GM18499 (cell line): ENCODE results near the gene NDST4.

Experiments used
- ATAC-seq: cut with Tn5 transposase; IDR thresholded peaks from one replicate; pipeline ENCODE4 v1.9.1; 2021; ENCODE audit warnings: moderate number of reproducible peaks; ENCODE audit not compliant: insufficient read depth, unreplicated experiment

NDST4 gene

GRCh38 chr4:114921191-114921590 lies 192.2 kb downstream of the NDST4 start:
- no peak for ATAC-seq

- no peak for ATAC-seq
Observed at GRCh38 chr4:114911111-114911510, 202.3 kb downstream of the NDST4 start.

GRCh38 chr4:114907568-114907967 lies 205.9 kb downstream of the NDST4 start:
- no peak for ATAC-seq

DNA sequence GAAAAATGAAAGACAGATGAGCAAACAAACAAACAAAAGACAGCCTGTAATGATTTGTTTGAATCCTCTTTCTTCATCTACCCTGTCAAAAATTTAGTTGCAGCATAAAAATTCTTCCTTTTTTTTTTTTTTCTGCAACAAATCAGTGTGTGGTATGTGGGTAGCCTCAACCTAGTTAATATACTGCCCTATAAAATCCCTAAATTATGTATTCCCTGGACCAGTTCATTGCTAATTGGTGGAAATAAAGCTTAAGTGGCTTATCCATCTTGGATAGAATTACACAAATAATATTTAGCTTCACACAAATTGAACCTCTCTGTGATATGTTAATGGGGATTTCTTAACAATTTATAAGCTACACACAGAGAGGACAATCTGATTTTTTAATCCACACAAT lies 208.4 kb downstream of the NDST4 start:
- no peak for ATAC-seq

- no peak for ATAC-seq
Observed at GRCh38 chr4:114900934-114901333, 212.5 kb downstream of the NDST4 start.

GRCh38 chr4:114890773-114891172 lies 222.6 kb downstream of the NDST4 start:
- ATAC-seq: no peak

DNA sequence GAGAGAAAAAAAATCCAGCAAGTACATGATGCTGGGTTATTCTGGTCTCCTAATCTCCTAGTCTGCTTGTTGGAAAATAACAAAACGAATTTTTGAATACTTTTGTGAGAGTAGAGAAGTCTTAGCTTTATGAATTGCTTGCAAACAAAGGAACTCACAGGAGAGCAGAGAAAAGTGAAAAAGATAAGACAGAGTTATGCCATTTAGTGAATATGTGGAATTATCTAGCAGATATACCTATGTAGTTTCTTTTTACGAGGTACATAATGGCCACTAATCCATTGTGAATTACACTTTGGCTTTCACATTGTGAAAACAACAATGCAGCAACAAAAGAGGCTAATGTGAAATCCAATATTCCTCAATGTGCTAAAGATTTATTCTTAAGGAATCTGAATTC lies 226.7 kb downstream of the NDST4 start:
- ATAC-seq: no peak

DNA sequence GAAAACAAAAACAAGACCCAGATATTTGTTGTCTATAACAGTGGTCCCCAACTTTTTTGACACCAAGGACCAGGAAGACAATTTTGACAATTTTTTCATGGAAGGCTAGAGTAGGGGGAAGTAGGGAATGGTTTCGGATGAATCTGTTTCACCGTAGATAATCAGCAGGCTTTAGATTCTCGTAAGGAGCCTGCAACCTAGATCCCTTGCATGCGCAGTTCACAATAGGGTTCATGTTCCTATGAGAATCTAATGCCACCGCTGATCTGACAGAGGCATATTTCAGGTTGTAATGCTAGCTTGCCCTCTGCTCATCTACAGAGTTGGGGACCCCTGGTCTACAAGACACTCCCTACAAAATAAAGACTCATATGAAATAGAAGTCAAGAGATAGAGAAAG lies 229.8 kb downstream of the NDST4 start:
- no peak for ATAC-seq

DNA sequence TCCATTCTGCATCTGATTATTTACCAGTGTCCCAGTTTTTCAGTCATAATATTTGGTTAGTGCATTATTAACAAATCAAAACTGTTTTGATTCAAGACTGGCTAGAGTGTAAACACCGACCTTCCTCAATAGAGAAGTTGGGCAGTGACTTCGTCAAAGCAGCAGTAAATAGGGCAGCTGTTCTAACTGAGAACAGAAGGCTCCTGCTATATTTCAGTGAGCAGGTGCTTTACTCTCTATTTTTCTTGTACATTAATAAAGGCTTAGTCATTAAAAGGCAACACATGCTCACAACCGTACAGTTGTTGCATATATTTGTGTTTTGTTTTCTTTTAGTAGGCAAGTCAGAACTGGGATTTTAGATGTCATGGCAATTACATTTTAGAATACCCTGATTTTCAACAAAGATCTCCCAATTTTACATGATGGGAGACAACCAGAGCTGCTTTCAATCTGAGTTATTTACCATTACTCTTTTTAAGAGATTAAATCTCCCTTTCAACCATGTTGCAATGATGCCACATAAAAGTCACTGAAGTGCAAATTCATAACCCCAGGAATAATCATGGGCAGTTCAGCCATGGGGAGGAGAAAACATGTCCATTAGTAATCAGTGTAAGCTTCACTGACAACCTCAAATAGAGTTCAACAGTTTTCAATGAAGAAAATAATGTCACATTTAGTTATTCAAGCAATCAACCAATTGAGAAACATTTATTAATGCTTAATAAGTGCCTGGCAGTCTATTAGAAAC lies 233.3 kb downstream of the NDST4 start:
- no peak for ATAC-seq

- no peak for ATAC-seq
Observed at GRCh38 chr4:114875630-114876029, 237.8 kb downstream of the NDST4 start.

DNA sequence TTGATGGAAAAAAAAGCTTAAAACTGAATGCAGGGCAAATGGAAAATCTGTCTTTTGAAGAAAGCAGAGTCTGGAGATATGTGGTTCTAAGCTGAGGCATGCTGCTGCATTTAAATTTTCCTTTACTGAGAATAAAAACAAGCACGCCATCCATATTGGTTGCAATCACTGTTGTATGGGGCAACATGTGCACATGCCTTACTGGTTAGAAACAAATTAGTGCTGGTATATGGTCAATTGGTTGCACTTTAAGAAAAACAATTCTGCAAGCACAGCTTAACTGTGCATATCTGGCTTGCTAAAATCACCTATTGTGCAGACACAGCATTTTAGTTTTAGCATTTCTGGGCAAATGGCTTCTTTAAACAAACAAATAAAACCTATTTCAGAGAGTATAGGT lies 239.1 kb downstream of the NDST4 start:
- no peak for ATAC-seq

DNA sequence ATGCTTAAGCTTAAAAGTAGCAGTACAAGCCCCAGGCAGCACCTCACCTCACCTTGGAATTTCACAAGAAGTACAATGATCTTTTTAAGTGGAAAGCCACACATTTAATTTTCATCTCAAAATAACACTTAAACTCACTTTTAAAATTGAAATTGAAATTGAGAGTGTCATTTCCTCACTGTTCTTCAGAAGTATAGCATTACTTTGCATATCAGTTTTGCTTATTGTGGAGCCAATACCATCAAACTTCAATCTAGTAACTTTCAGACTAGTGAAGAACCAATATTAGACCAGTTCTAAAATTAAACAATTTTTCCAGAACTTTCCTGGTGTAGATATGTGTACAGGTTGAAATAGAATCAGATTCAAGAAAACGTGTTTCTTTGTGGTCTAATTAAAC lies 242.4 kb downstream of the NDST4 start:
- ATAC-seq: peak; percentile 34

DNA sequence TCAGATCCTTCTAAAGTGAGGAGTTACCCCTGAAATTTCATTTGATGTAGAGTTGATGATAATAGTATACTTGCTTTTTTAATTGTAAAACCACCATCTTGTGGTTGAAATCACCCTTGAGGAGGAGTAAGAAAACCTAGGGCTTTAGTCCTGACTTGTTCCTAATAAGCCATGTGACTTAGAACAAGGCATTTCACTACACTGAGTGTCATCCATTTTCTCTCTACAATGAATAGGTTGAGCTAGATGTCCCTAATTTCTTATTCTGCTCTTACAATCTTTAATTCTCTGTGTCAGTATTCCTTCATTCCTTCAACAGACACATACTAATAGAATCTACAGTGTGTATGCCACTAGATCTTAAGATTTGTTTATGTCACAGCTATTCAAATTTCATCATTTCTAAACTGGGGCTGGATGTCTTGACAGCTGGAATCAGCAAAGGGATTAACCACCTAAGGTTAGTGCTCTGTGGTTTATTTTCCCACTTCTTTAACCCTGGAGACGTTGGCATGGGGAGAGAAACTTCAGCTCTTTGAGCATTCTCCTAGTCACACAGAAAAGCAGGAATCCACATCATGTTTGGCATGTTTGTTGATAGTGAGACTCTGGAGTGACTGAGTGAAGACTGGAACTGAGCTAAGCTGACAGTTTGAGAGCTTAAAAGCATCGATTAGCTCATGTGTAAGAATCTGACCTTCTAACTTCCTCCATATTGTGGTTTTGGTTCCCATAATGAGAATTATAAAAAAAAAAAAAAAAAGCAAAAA lies 246.3 kb downstream of the NDST4 start:
- ATAC-seq: peak; percentile 56

DNA sequence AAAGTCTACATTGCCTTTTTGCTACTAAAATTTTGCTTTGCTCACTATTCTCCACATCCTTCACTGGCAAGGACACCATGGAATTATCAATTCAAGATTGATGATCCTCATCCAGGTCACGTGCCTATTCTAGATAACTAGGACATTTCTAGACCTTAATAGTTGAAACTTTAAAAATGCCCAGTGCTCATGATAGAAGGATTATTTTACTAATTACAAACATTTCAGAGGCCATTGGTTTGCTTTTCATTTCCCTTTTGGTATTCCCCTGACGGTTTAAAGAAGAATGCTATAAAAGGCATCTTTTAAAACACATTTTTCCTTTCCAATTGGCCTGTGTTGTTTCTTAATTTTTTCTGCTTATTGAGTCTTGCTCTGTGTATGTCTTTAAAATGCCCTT lies 249.4 kb downstream of the NDST4 start:
- ATAC-seq: no peak

- ATAC-seq: no peak
Observed at GRCh38 chr4:114860786-114861185, 252.6 kb downstream of the NDST4 start.

- no peak for ATAC-seq
Observed at GRCh38 chr4:114857831-114858230, 255.6 kb downstream of the NDST4 start.

- no peak for ATAC-seq
Observed at GRCh38 chr4:114839986-114840385, 273.4 kb downstream of the NDST4 start.

GRCh38 chr4:114830628-114831027 lies 282.8 kb downstream of the NDST4 start:
- ATAC-seq: no peak

GRCh38 chr4:114827651-114828050 lies 285.8 kb downstream of the NDST4 start:
- no peak for ATAC-seq

- no peak for ATAC-seq
Observed at GRCh38 chr4:114815760-114816159, 297.7 kb downstream of the NDST4 start.

GRCh38 chr4:114813961-114814360 lies 299.5 kb downstream of the NDST4 start:
- ATAC-seq: no peak
